ENCODE data around the gene KIAA0513.
A peak's percentile ranks its signal among the peaks of the same experiment; 100 is the strongest.

The KIAA0513 gene

DNA sequence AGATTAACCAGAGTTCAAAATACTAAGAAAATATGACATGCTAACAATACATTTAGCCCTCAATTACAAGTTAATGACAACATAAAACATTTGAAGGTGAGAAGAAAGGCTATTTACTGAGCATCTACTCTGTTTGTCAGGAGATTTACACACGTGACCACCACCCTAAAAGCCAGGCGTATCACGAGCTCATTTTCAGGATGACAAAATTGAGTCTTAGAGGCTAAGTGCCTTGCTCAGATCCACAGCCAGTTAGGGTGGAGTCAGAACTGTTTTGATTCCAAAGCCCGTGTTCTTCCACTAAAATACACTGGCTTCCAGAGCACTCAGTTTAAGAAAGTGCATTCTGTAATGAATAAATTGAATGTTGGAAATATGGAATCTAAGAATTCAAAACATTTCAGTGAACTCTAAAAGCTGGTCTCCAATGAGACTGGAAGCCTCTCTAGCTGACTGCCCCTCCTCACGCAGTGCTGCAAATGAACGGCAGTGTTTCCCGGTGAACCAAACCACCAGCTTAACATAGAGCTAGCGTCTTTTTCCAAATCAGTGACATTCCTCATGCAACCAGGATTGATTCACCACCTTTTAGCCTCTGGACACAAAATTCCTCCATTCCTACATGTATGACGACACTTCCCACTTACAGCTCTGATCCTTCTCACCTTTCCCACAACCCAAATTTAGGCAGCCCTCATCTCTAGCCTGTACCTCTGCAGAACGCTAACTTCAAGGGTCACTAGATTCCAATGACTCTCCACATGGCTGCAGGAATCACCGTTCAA, 22.1 kb upstream of the KIAA0513 start:
- no peak for DNase-seq

DNA sequence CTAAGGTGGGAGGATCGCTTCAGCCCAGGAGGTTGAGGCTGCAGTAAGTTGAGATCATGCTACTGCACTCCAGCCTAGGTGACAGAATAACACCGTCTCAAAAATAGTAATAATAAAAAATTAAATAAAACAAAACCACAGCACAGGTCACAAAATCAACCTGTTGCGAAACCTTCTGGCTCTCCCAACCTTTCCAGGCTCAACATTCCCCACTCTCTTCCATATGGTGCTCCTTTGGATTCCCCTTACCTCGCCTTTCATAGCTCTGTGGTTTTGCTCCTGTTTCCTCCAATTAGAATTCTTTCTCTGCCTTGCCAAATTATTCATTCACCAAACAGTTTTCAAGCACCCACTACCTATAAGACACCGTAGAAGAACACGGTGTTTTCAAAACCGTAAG, 21.0 kb upstream of the KIAA0513 start:
- DNase-seq = no peak

DNA sequence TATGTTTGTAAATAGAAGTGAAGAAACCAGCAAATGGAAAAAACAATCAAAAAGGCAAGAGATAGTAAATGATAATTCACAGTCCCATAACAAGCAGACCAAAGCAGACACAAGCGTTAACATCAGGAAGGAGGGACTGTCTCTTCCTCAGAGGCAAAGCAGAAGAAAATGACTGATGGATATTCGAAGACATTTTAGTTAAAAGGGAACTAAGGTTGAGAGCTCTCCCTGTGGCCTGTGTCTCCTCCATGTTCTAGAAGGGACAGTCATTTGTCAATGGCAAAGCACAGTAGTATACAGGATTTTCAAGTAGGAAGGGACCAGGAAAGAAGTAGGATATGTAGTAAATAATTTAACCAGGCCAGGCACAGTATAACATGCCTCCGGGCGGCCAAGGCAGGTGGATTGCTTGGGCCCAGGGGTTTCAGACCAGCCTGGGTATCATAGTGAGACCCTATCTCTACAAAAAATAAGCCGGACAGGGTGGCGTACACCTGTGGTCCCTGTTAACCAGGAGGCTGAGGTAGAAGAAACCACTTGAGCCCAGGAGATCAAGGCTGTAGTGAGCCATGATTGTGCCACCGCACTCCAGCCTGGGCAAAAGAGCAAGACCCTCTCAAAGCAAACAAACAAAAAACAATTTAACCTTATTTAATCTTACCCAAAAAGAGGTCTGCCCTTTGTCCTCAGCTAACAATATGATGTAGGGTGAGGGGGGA, 19.9 kb upstream of the KIAA0513 start:
- DNase-seq = no peak

DNA sequence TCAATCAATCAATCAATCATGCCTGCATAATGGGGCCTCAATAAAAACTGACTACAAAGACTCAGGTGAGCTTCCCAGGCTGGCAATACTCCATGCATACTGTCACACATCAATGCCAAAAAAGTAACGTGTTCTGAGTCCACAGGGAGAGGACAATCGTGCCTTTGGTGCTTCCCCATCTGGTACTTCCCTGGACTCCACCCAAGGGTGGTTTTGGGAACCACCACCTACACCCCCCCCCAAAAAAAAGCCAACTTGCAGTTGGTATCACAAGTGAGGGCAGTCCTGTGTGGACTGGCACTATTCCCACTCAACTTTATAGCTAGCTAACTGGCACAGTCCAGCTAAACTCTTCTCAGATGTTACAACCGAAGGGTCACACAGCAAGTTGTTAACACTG, 19.3 kb upstream of the KIAA0513 start:
- DNase-seq = no peak

DNA sequence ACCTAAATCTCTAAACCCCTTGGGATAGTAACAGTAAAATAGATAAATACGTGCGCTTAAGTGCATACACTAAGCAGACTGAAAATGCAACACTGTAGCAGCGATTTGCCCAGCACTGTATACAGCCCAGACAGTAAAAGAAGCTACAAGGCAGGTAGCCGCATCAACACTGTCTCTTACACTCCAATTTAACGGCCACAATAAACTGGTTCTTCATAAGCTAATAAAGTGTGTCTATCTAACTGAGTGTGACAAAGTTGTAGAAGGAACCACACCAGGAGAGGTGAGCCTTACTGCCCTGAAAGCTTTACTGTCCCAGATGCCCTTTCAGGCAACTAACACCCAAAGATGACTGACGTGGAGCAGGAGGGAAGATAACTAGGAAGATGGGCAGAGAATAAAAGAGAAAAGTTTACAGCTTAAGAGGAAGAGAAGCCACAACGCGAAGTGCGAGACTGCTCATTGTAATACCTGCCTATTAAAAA, 17.1 kb upstream of the KIAA0513 start:
- DNase-seq = no peak

DNA sequence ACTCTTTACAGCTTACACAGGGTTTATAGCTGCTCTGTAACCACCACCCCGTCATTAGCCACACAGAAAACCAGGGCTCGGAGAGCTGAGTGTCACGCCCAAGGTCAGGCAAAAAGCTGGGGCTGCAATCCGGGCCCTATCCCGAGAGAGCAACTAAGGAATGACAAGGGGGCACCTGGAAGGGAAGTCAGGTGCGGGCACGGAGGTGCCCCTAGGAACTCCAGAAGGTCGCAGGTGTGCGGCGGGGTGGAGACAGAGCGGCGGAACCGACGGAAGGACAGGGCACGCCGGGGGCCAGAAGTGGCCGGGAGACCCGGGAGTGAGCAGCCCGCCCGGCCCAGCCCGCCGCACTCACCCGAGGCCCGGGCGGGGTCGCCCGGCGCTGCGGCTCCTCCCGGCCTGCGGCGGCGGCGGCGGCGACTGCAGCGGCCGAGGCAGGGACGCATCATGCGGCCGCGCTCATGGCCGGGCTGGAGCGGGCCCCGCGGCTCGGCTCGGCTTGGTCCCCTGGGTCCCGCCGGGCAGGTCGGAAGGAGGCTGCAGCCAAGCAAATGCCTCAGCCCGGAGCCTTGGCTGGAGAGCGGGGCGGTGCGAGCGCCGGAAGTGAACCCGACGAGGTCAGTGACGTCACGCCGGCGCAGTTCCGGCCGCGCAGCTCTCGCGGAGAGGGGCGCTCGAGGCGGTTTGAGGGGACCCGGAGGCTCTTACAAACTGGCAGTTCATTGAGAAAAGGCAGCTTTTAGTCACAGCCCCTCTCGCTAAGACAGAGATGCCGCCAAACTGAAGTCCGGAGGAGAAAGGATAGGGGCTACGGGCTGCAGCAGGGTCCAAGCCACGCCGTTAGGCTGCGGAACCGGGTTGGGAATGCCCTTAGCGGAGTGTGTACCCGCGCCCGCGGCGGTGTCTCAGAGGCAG, 16.4 kb upstream of the KIAA0513 start, which contains the start of gene ZDHHC7:
Gene ZDHHC7 (minus strand): TSS at position 605 of the 915 bp plus-strand sequence. CDS start 20,917 bp downstream, outside the sequence.
- DNase-seq = peak; percentile 91

DNA sequence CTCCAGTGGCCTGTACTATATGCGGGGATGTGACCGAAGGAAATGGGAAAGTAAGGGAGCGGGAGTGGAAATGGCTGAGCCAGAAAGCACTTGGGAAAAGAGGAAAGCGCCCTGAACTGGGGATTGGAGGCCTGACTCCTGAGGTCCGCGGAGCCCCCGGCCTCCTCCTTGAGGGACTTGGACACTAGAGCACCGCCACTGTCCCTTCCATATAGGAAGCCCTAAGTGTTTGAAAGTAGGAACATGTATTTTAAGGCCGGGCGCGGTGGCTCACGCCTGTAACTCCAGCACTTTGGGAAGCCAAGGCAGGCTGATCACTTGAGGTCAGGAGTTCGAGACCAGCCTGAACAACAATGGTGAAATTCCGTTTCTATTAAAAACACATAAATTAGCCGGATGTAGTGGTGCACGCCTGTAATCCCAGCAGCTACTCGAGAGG, 15.7 kb upstream of the KIAA0513 start:
- no peak for DNase-seq

DNA sequence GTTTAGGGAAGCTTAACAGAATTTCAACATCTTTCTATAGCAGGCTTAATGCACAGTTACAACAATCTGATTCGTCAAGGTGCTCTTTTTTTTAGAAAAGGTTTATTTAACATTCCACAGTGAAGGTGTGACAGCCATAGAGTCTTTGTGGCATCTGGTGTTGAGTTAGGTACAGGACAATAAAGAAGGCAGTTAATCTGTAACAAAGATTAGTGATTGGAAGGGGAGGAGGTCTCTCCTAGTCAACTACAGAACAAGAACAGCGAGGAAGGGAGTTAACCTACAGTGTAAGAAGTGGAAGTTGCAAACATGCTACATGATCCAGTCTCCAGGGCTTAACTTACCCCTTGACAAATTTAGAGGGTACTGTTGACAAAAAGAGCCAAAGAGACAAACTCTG, 13.3 kb upstream of the KIAA0513 start:
- no peak for DNase-seq

DNA sequence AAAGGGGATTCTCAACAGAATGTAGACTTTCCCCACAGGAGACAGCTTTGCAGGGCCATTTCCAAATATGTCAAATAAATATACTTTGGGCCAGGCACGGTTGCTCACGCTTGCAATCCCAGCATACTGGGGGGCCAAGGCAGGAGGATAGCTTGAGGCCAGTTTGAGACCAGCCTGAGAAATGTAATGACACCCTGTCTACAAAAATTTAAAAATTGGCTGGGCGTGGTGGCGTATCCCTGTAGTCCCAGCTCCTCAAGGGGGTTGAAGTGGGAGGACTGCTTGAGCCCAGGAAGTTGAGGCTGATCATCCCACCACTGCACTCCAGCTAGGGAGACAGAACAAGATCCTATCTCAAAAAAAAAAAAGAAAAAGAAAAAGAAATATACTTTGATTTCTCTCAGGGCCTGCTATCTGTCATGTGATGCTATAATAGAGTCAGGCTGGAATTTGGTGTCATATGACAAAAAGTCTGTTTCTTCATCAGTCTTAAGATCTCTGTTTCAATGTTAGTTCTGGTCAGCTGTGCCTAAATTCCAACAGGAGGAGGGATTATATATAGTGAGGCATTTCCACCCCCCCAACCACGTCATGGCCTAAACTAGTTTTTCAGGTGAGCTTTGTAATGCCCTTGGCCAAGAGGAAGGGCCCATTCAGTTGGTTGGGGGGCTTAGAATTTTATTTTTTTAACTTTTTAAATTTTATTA, 12.0 kb upstream of the KIAA0513 start:
- no peak for DNase-seq

DNA sequence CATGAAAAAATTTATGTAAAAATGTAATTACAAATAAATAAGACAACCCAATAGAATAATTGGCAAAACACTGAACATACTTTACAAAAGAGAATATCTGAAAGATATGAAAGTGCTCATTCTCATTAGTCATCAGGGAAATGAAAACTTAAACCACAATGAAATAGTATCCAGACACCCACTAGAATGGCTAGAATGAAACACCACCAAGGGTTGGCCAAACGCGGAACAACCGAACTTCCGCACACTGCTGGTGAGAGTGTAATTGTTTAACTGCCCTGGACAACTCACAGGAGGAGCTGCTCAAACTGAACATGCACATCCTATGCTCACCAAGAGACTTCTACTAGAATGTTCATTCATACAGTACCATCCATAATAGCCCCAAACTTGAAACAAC, 10.4 kb upstream of the KIAA0513 start:
- no peak for DNase-seq

DNA sequence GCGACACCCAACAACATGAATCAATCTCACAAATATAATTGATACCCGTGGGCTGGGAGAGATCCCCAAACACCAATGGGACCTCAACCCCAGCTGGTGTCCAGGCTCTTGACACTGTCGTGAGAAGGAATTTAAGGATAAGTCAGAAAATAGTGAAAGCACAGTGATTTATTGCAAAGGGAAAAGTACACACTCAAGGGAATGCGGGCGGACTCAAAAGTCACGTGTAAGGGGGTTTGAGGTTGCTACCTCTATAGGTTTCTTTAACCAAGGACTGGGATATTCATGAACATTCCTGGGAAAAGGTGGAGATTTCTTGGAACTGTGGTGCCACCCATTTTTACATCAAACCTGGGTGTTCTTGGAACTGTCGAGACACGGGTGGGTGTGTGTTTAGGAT, 10.0 kb upstream of the KIAA0513 start:
- no peak for DNase-seq

DNA sequence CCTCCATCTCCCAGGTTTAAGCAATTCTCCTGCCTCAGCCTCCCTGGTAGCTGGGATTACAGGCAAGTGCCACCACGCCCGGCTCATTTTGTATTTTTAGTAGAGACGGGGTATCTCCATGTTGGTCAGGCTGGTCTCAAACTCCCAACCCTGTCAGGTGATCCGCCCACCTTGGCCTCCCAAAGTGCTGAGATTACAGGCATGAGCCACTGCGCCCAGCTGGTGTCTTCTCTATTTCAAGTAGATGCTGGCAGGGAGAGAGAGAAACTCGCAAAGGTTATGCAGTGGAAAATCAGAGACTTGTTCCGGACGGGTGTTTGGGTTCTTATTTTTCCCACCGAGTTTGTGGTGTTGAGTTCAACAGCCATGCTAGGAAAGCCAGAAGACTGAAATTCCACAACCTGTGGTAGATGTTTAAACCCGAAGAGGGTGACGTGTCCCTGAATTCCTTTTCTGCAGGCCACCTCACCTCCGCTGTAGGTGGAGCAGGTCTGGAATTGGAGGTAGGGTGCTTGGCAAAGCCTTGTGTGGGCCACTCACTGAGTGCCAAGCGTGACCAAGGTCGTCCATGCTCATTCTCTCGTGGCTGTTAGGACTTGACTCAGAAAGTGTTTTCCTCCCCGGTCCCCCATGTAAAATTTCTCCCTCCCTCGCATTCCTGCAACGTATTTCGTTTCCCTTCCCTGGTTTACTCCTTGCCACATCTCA, 8.9 kb upstream of the KIAA0513 start:
- DNase-seq = no peak

DNA sequence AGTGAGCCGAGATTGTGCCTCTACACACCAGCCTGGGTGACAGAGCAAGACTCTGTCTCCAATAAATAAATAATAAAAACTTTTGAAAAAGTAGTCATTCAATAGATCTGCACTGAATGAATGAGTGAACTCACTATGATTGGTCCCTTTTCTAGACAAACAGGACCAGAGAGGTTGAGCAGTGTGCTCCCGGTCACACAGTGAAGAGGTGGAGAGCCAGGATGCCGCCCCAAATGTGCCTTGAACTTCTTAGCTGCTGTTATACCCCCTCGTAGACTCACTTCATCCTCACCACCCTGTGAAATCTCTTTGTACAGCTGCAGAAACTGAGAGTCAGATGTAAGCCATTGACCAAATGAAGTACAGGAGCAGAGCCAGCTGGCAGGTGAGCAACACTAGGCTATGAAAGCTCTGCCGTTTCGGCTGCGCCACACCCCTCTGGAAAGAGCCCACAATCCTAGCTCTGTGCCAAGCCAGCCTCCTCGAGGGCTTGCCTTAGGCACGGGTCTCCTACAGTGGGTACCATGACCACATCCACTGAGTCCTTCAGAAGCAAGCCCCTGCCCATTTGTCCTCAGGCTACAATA, 7.8 kb upstream of the KIAA0513 start:
- no peak for DNase-seq

DNA sequence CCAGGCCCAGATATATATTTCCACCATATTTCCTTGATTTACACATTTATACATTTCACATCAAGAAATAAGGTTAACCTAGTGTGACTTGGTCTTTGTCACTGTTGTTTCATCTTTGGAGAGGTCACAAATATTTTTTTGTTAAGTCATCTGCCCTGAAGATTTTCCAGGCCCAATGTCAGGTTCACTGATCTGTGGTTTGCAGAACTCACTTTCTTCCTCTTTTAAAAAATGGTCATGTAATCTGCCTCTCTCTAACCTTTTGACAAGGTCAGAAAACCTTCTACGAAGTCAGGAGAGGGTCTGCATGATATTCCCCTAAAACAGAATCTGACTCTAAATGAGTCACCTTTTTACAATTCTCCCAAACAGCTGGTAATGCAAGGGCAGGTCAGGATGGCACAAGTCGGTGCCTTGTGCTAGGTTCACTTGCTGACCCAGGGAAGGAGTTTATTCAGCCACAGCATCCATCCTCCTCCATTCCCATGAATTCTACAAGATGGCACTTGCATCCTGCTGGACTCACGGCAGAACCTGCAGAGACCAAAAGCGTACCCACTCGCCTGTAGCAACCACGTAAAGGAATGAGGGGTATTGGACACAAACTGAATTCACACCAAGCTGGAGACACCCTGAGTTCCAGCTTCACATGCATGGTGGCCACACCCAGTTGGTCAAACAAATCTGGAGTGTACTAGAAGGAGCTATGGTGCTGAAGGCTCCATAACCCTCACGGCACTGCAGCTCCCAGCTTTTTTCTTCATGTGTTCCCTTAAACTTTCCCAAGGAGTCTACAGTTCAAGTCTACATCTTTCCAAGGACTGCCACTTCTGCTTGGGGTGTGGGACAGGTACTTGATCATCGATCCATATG, 1.6 kb upstream of the KIAA0513 start:
- DNase-seq = no peak

DNA sequence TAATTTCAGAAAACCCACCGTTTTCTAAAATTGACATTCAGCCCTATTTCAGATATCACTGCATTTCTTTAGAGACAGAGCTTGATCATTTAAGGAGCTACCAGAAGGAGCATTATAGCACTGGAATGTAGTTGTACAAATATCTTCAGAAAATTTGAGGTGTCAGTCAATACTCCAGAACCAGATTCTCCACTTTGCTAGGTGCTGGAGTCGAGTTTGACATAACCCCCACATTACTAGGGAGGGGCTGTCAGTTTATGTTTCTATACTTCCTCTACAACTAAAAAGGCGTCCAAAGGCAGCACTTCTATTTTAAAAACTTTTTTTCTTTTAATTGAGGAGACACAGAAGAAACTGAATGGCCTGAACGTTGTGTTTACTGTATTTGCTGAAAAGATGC, 892 bp upstream of the KIAA0513 start:
- DNase-seq = no peak

DNA sequence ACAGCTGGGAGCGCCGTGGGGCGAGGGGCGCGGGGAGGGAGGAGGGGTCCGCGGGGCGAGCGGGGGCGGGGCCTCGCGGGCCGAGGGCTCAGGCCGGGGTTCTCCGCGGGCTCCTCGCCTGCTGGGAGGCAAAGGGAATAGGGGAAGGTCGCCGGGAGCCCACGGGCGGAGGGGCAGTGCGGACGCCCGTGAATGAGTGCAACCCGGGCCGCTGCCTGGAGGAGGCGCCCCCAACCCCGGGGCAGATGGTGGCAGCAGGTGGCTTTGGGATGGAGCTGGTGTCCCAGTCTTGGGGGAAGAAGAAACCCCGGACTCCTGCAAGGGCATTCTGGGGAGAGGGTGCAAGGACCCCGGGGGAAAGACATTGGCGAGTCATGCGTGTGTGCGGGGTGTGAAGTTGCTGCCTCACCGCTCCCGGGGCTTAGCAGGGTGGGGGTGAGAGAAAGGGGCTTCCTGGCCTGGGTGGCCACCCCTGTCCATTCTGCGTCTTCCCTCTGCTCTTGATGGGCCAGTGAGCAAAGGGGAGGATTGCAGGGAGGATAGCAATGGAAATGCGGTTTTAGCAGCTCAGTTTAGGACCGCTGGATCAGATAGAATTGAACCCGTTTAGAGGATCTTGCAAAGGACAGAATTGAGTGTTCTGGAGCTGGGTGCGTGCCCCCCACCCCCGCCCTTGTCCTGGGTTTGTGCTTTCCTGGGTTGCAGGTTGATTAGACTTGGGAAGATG, 526 bp downstream of the KIAA0513 start:
- no peak for DNase-seq

DNA sequence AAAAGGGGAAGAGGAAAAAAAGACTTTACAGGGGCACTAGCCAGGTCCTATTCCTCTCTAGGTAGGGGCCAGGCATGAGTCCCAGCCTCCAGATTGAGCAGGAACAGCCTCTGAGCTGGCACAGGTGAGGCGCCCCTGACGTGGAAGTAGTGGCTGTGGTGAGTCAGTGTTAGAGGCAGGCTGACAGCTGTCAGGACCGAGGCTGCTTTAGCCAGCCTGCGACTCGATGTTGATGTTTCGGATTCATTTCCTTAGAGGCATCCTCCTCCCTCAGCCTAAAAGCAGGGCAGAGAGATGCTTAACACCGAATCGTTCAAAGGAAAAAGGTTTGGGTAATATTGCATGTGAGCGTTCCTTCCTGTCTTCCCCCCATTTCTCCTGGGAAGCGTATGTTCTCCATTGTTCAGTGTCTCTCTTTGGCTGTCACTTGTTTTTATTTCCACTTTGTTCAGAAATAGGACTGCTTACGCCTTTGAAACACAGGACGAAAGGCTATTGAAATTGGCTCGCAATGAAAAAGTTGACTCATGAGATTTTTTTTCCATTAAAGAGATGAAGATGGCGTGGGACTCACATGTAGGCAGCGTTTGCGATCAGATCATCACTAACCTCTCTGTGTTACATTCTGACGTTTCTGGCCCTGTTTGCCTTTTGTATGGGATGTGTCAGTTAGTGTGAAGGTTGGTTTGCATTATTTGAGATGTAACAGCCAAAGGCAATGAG, 1.3 kb downstream of the KIAA0513 start:
- DNase-seq = no peak

DNA sequence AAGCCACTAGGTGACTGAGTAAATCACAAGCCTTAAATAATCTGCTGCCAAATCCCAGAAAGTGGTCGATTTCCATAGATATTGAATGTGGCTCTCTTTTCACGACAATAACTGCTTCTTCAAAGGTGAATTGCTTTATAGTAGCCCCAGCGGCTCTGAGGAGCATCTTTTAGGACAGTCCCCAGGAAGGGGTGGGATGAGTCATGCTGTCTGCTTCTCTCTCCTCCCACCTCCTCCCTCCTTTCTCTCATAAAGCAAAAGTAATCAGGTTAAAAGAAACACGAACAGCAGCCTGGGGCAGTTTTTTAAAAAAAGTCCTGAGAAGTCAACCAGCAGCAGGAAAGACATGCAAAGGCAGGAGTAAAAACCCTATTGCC, 1.8 kb downstream of the KIAA0513 start:
- DNase-seq = no peak

DNA sequence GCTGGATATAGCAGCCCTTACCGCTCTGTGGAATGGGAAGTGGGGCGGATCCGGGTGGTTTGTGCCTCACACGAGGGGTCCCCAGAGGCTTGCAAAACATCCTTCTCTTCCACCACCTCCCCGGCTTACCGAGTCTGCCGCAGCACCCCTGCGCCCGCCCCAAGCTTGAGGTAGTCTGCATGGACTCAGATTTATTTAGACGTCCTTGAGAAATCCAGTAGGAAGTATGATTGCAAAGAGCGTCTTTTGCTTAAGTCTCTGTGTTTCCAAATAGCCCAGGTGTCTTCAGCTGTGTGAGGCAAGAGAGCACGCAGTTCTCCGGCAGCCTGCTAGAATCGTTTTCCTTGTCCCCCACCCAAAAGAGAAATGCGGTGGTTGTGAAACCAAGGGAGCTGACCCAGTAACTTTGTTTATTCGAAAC, 2.4 kb downstream of the KIAA0513 start:
- DNase-seq = no peak

Measured in left hindlimb (tissue), 1 donor.